Measurements from ENCODE around the gene DCAKD.

- TF ChIP-seq, protein P1, sequence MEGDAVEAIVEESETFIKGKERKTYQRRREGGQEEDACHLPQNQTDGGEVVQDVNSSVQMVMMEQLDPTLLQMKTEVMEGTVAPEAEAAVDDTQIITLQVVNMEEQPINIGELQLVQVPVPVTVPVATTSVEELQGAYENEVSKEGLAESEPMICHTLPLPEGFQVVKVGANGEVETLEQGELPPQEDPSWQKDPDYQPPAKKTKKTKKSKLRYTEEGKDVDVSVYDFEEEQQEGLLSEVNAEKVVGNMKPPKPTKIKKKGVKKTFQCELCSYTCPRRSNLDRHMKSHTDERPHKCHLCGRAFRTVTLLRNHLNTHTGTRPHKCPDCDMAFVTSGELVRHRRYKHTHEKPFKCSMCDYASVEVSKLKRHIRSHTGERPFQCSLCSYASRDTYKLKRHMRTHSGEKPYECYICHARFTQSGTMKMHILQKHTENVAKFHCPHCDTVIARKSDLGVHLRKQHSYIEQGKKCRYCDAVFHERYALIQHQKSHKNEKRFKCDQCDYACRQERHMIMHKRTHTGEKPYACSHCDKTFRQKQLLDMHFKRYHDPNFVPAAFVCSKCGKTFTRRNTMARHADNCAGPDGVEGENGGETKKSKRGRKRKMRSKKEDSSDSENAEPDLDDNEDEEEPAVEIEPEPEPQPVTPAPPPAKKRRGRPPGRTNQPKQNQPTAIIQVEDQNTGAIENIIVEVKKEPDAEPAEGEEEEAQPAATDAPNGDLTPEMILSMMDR (IDR thresholded peaks at IDR 0.05), result no peak
- no peak for TF ChIP-seq POLR2A (IDR thresholded peaks at IDR 0.05)
Measured at GRCh38 chr17:44983563-44983962, 67.9 kb downstream of the DCAKD start.
